ENCODE results near the gene ACTR2.

GRCh38 chr2:65294136-65294535, 66.5 kb downstream of the ACTR2 start:
- TF ChIP-seq CTCF (conservative IDR thresholded peaks at IDR 0.05) = no peak
- no peak for TF ChIP-seq ZFX (IDR thresholded peaks at IDR 0.05)
